Measurements from ENCODE around the gene DUSP6. TPM values are rescaled to one million over a fixed set of nuclear protein-coding genes. Genes with fewer than 3 reads are reported as not detected.

DUSP6 gene
- total and polyA plus RNA-seq, 2 donors (not counting 1 experiment from before 2014, with no cell fraction given) = 3.2 to 42.2 TPM

DNA sequence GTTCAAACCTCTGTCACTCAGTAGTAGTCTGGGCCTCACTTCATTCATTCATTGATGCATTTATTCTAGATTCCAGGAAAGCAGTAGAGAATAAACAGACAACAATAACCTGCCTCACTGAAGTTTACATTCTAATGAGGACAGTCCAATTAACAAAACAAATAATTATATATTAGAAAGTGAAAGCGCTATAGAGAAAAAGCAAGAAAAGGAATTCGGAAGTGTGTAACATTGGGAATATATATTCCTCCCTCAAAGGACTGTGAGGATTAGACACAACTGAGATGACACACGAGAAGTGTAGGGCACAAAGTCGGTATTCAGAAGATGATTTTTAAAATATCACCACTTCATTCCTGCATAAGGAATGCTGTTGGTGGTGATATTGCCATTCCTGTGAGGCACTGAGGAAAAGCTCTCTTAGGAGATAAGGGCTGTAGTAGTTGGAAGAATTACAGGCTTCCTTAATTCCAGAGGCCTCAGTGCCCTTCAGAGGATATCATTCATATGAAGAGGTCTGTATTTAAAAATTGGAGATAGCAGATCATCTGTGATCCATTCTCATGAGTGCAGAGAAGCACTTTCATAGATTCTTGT lies 3.9 kb upstream of the DUSP6 start:
- no peaks in the 10 kb centered on the region for H3K9me3 ChIP-seq (ENCODE audit: control extremely low read depth in 1 of 3, control insufficient read depth in 2 of 3, insufficient read depth in 1 of 3, low read length in 2 of 3)
- H3K9ac ChIP-seq (ENCODE audit: low read length) = no peak overlapping the region
- H3K27me3 ChIP-seq (replicated peaks in 1 of 4; ENCODE audit: control extremely low read depth in 1 of 4, control insufficient read depth in 3 of 4, insufficient read depth in 4 of 4, low read length in 3 of 4) = no peaks in the 10 kb centered on the region
- H3K27ac Mint-ChIP-seq = no peak overlapping the region
- no peaks in the 10 kb centered on the region for H3K9me3 Mint-ChIP-seq (ENCODE audit: insufficient read depth)
- CTCF ChIA-PET = no interaction called here
- peaks cover 7% of the 10 kb centered on the region for H4K20me1 ChIP-seq (ENCODE audit: control insufficient read depth, insufficient read depth, low read length, poor library complexity, severe bottlenecking)
- no peak overlapping the region for H3K27ac ChIP-seq (ENCODE audit: low read length in 2 of 2)
- H3K4me2 ChIP-seq (replicated peaks; ENCODE audit: low read depth, low read length, poor library complexity, severe bottlenecking) = peak overlapping the region; percentile 95
- no peaks in the 10 kb centered on the region for H3K27me3 Mint-ChIP-seq
- peak overlapping the region; percentile 27 for H3K4me3 Mint-ChIP-seq
- ATAC-seq (ENCODE audit: low read depth) (no peak), DNase-seq (no peak)
- POLR2A ChIA-PET = no interaction called here
- no CpG with 5 or more reads among the region's 4 CpGs for WGBS (ENCODE audit: insufficient coverage)
- no peaks in the 10 kb centered on the region for H3K36me3 ChIP-seq (replicated peaks in 1 of 2; ENCODE audit: control extremely low read depth in 1 of 2, control insufficient read depth in 1 of 2, extremely low read depth in 1 of 2, insufficient read depth in 2 of 2, low read length in 1 of 2)
- intact Hi-C loops (cut with micrococcal nuclease) = no loop called here
- H3K4me3 ChIP-seq (ENCODE audit: control extremely low read depth in 1 of 5, extremely low read depth in 1 of 5, insufficient read depth in 1 of 5, low read depth in 2 of 5, low read length in 4 of 5) = no peak overlapping the region
- peaks cover 19 to 27% of the 10 kb centered on the region in 2 donors for H3K4me1 ChIP-seq (ENCODE audit: control insufficient read depth in 2 of 2, insufficient read depth in 2 of 2, low read length in 2 of 2)
- H3K79me2 ChIP-seq (ENCODE audit: control insufficient read depth, insufficient read depth, low read length) = peaks cover 22% of the 10 kb centered on the region
- no peak overlapping the region for H2AFZ ChIP-seq (ENCODE audit: insufficient read depth, low read depth, low read length, poor library complexity, severe bottlenecking)
- TF ChIP-seq EZH2 (IDR thresholded peaks at IDR 0.05; ENCODE audit: borderline replicate concordance, insufficient read depth, low read depth, low read length, poor library complexity, severe bottlenecking) = no peak
- TF ChIP-seq, protein P1, sequence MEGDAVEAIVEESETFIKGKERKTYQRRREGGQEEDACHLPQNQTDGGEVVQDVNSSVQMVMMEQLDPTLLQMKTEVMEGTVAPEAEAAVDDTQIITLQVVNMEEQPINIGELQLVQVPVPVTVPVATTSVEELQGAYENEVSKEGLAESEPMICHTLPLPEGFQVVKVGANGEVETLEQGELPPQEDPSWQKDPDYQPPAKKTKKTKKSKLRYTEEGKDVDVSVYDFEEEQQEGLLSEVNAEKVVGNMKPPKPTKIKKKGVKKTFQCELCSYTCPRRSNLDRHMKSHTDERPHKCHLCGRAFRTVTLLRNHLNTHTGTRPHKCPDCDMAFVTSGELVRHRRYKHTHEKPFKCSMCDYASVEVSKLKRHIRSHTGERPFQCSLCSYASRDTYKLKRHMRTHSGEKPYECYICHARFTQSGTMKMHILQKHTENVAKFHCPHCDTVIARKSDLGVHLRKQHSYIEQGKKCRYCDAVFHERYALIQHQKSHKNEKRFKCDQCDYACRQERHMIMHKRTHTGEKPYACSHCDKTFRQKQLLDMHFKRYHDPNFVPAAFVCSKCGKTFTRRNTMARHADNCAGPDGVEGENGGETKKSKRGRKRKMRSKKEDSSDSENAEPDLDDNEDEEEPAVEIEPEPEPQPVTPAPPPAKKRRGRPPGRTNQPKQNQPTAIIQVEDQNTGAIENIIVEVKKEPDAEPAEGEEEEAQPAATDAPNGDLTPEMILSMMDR (IDR thresholded peaks at IDR 0.05) = no peak
- H3K4me1 Mint-ChIP-seq = peaks cover 34% of the 10 kb centered on the region

DNA sequence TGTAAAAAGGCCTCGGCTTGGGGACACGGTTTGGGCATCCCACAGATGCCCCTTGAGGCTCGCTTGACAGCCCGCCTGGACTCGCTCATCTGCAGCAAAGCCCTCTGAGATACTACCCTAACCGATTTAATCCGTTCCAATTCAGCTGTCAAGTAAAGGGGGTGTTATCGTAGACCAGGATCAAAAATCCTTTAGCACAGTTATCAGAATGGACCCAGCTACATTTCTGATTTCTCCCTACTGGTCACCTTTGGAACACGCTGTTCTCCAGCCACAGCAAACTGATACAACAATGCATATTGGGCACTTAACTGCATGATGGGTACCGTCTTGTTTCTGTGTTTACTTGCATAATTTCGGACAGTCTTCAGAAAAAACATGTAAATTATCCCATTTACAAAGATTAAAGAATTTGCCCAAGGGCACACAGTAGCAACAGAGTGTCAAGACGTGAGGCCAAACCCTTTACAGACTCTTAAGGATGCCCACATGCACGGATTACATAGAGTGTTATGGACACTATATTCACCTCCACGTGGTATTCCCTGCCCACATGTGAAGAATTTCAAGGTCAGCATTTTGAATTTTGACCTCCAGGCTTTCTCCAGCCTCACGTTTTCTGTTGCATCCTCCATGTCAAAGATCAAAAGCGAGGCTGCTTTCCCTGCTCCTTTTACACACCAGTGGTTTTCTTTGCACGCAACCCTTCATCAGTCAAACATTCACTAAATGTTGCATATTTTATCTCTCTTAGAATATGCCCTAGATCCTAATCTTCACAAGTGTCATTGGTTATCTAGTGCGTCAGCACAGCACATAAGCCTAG lies 3.2 kb upstream of the DUSP6 start:
- peaks cover 41% of the 10 kb centered on the region for H3K4me1 Mint-ChIP-seq
- POLR2A ChIA-PET = no interaction called here
- Histone ChIP-seq H3K4me2 (replicated peaks; ENCODE audit: low read depth, low read length, poor library complexity, severe bottlenecking) (peak overlapping the region; percentile 95), H3K9me3 (ENCODE audit: control extremely low read depth in 1 of 3, control insufficient read depth in 2 of 3, insufficient read depth in 1 of 3, low read length in 2 of 3) (no peaks in the 10 kb centered on the region), H2AFZ (ENCODE audit: insufficient read depth, low read depth, low read length, poor library complexity, severe bottlenecking) (peak overlapping the region; percentile 79), H3K36me3 (replicated peaks in 1 of 2; ENCODE audit: control extremely low read depth in 1 of 2, control insufficient read depth in 1 of 2, extremely low read depth in 1 of 2, insufficient read depth in 2 of 2, low read length in 1 of 2) (no peaks in the 10 kb centered on the region), H3K4me1 (ENCODE audit: control insufficient read depth in 2 of 2, insufficient read depth in 2 of 2, low read length in 2 of 2) (peaks cover 20 to 34% of the 10 kb centered on the region in 2 donors), H4K20me1 (ENCODE audit: control insufficient read depth, insufficient read depth, low read length, poor library complexity, severe bottlenecking) (peaks cover 7% of the 10 kb centered on the region), H3K27me3 (replicated peaks in 1 of 4; ENCODE audit: control extremely low read depth in 1 of 4, control insufficient read depth in 3 of 4, insufficient read depth in 4 of 4, low read length in 3 of 4) (no peaks in the 10 kb centered on the region), H3K4me3 (ENCODE audit: control extremely low read depth in 1 of 5, extremely low read depth in 1 of 5, insufficient read depth in 1 of 5, low read depth in 2 of 5, low read length in 4 of 5) (peak overlapping the region; percentile 63 to 91 (median 78)), H3K27ac (ENCODE audit: low read length in 2 of 2) (peak overlapping the region; percentile 82 to 87), H3K9ac (ENCODE audit: low read length) (peak overlapping the region; percentile 78), H3K79me2 (ENCODE audit: control insufficient read depth, insufficient read depth, low read length) (peaks cover 15% of the 10 kb centered on the region)
- peak overlapping the region; percentile 97 for H3K4me3 Mint-ChIP-seq
- H3K27me3 Mint-ChIP-seq = no peaks in the 10 kb centered on the region
- no peaks in the 10 kb centered on the region for H3K9me3 Mint-ChIP-seq (ENCODE audit: insufficient read depth)
- ATAC-seq (ENCODE audit: low read depth) = no peak
- intact Hi-C loops (cut with micrococcal nuclease) = no loop called here
- DNase-seq = no peak
- TF ChIP-seq, protein P1 (IDR thresholded peaks at IDR 0.05) = no peak
- no peak for TF ChIP-seq EZH2 (IDR thresholded peaks at IDR 0.05; ENCODE audit: borderline replicate concordance, insufficient read depth, low read depth, low read length, poor library complexity, severe bottlenecking)
- peak overlapping the region; percentile 83 for H3K27ac Mint-ChIP-seq
- CTCF ChIA-PET = interaction anchor here (1.2 to 1.5 kb wide), 2 partner anchors 10 to 295 kb away, joined by 3 read pairs; no protein-coding TSS in a partner anchor
- WGBS (ENCODE audit: insufficient coverage) = 42% methylated on average over 17 of the region's 18 CpGs
